Heart left ventricle (tissue), 13 donors: ENCODE measurements around the gene TDP1.

Experiments
- POLR2A ChIP-seq, 2 donors: fragments of 450-650 bp; IDR thresholded peaks; one replicate each; pipeline ENCODE4 v1.6.1; 2017; ENCODE audit warnings: antibody characterized with exemption in 2 of 2, mild to moderate bottlenecking in 2 of 2, moderate library complexity in 2 of 2
- TF ChIP-seq, protein P1 (sequence below), 12 donors: fragments of 200-600 bp; sonication (generic) in 4 of 12; IDR thresholded peaks; one replicate each; pipeline versions ENCODE4 v1.5.0 to v1.8.0; 2018 to 2022; ENCODE audit warnings: antibody characterized with exemption in 12 of 12, mild to moderate bottlenecking in 5 of 12
- donor health status: ischemic (EF 13 %, LVEDD 7.1; RV severe dilation, severe dysfunction).
- donor health status: DM: no; HTN: yes; CAD: no.
- donor health status: DM: no; HTN: no; CAD: no.
- donor health status: ischemic (EF 25% LVEDD 6.9; RV normal size, moderate dysfunction).
- donor health status: ischemic (EF 25% LVEDD 5.7; RV mildly dilated, moderate dysfunction).
- donor health status: ischemic (EF 35%, LVEDD 5.7; RV mildly dilated, moderate dysfunction).
- donor health status: nonischemic (EF 11% LVEDD 7.7; RV severe dilation, severe dysfunction).
- donor health status: DM: yes; HTN: yes; CAD: no.
- donor health status: PGD.
- donor health status: ischemic (EF 29% LVEDD 5.4; RV normal size, mild dysfunction).
- donor health status: nonischemic (EF 23%, LVEDD 6.1; RV moderate dilation, normal function).

DNA sequence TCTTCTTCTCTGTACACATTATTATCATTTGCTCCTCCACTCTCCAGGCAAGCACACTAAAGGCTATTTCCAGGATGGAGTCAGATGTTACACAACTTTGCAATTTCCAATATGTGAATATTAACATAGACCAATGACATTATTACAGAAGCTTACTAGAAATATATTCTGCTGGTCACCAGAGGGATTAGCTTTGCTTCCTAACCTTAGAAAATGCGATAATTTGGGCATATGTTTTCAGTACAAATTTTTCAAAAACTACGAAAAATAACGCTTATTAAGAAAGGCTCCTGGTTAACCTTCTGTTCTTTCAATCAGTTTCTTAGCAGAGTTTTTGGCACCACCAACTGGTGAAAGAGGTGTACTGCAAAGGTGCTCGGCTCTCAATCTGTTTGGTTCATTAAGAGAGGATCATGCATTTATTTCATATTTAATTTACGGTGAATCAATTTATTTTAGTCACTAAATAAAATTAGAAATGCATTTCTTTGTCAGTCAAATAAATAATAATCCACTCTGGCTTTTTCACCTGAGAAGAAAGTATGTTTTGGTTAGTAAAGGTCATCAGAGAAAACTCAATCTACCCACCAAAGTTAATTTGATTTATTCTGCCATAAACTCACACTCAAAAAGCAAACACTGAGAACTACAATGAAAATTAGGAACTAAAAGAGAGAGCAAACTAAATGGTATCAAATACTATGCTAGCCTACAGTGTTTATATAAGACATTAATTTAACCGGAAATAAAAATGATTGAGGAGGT is 40.4 kb upstream of the TDP1 start:
- TF ChIP-seq, protein P1, sequence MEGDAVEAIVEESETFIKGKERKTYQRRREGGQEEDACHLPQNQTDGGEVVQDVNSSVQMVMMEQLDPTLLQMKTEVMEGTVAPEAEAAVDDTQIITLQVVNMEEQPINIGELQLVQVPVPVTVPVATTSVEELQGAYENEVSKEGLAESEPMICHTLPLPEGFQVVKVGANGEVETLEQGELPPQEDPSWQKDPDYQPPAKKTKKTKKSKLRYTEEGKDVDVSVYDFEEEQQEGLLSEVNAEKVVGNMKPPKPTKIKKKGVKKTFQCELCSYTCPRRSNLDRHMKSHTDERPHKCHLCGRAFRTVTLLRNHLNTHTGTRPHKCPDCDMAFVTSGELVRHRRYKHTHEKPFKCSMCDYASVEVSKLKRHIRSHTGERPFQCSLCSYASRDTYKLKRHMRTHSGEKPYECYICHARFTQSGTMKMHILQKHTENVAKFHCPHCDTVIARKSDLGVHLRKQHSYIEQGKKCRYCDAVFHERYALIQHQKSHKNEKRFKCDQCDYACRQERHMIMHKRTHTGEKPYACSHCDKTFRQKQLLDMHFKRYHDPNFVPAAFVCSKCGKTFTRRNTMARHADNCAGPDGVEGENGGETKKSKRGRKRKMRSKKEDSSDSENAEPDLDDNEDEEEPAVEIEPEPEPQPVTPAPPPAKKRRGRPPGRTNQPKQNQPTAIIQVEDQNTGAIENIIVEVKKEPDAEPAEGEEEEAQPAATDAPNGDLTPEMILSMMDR (IDR thresholded peaks at IDR 0.05), result peak; percentile 83 to 98 (median 96)
- TF ChIP-seq POLR2A (IDR thresholded peaks at IDR 0.05), result no peak
